HCT116 (cell line): ENCODE measurements around the gene ADGRG7. TPM values are rescaled to one million over a fixed set of nuclear protein-coding genes. Genes with fewer than 3 reads are reported as not detected.

Experiments
- ATAC-seq: fragments of 200-7000 bp; cut with Tn5 transposase; 2 replicates; pipeline ENCODE4 v1.9.1; 2020; ENCODE audit warnings: mild to moderate bottlenecking, moderate library complexity
- BruUV-seq: library from RNA; stranded (reverse); fragments of 400-500 nt; replicated peaks from 2 replicates; lab custom pipeline; 2021; lab: Mats Ljungman, UMichigan
- CTCF ChIA-PET: fragments of 300-600 bp; sonication (Branson Sonifier 250); formaldehyde crosslinking; loops from one replicate; lab custom pipeline; 2021; ENCODE audit warnings: antibody characterized with exemption; lab: Charles Lee
- POLR2A ChIA-PET: fragments of 300-600, 350-600 bp; sonication (Branson Sonifier 250); formaldehyde crosslinking; loops from one replicate; lab custom pipeline; 2021; ENCODE audit warnings: antibody characterized with exemption; lab: Charles Lee
- RAD21 ChIA-PET, 2 experiments: fragments of 300-600 bp; sonication (Branson Sonifier 250); formaldehyde crosslinking; loops; one replicate each; lab custom pipeline; 2023; ENCODE audit warnings: low total read pairs in 2 of 2; ENCODE audit not compliant: uncharacterized antibody in 2 of 2, unreplicated experiment in 2 of 2, low non-redundant PET in 1 of 2; lab: Charles Lee
- DNase-seq: peaks from one replicate; pipeline ENCODE4 v3.0.0-alpha.2; 2010; ENCODE audit warnings: low read depth, low spot score
- H2AFZ ChIP-seq: fragments of 200-600 bp; shearing (Covaris generic), sonication (generic); 2 replicates; pipeline ENCODE4 v1.6.1; 2017; ENCODE audit warnings: low read depth, mixed run types, mixed read lengths, antibody characterized with exemption, low read length; ENCODE audit not compliant: poor library complexity, severe bottlenecking
- H3K27ac ChIP-seq: 2 replicates; pipeline ENCODE4 v1.5.1; 2012; ENCODE audit warnings: low read depth, low read length
- H3K27me3 ChIP-seq: fragments of 200-600 bp; sonication (generic); 2 replicates; pipeline ENCODE4 v1.6.1; 2016; ENCODE audit warnings: mixed run types, low read length, mixed read lengths; ENCODE audit not compliant: insufficient read depth
- H3K36me3 ChIP-seq, 2 experiments: fragments of 200-500 bp in 1 of 2; fragments of 200-600 bp in 1 of 2; sonication (Bioruptor generic) in 1 of 2; sonication (generic) in 1 of 2; 2 replicates each; pipeline versions ENCODE4 v1.5.1 to v1.6.1; 2014 to 2016; ENCODE audit warnings: low read length in 2 of 2, inconsistent platforms in 1 of 2, mixed read lengths in 1 of 2, mixed run types in 1 of 2; ENCODE audit not compliant: insufficient read depth in 2 of 2, control insufficient read depth in 1 of 2
- H3K4me1 ChIP-seq, 2 experiments: fragments of 200-600 bp in 1 of 2; sonication (generic) in 1 of 2; 2 replicates each; pipeline versions ENCODE4 v1.5.1 to v1.6.1; 2012 to 2017; ENCODE audit warnings: low read length in 2 of 2, inconsistent platforms in 1 of 2, mild to moderate bottlenecking in 1 of 2, mixed read lengths in 1 of 2, mixed run types in 1 of 2, moderate library complexity in 1 of 2; ENCODE audit not compliant: insufficient read depth in 2 of 2, control insufficient read depth in 1 of 2
- H3K4me2 ChIP-seq: fragments of 200-600 bp; sonication (generic); 2 replicates; pipeline ENCODE4 v1.6.1; 2017; ENCODE audit warnings: mixed run types, low read length, mixed read lengths
- H3K4me3 ChIP-seq, 2 experiments: fragments of 200-600 bp in 1 of 2; sonication (generic) in 1 of 2; replicated peaks in 1 of 2; 2 replicates each; pipeline ENCODE4 v1.5.1; 2011 to 2016; ENCODE audit warnings: low read length in 2 of 2, control low read depth in 1 of 2, low read depth in 1 of 2, mild to moderate bottlenecking in 1 of 2, mixed read lengths in 1 of 2, mixed run types in 1 of 2
- H3K79me2 ChIP-seq: fragments of 200-600 bp; sonication (generic); 2 replicates; pipeline ENCODE4 v1.6.1; 2017; ENCODE audit warnings: mild to moderate bottlenecking, mixed run types, low read length, moderate library complexity, mixed read lengths; ENCODE audit not compliant: insufficient read depth
- H3K9ac ChIP-seq: fragments of 200-600 bp; sonication (generic); 2 replicates; pipeline ENCODE4 v1.6.1; 2016; ENCODE audit warnings: low read length, mixed read lengths
- H3K9me2 ChIP-seq: fragments of 200-600 bp; sonication (generic), shearing (Covaris generic); 2 replicates; pipeline ENCODE4 v1.6.1; 2017; ENCODE audit warnings: mixed run types, mild to moderate bottlenecking, moderate library complexity; ENCODE audit not compliant: insufficient read depth
- H3K9me3 ChIP-seq, 2 experiments: fragments of 200-500 bp in 1 of 2; fragments of 200-600 bp in 1 of 2; sonication (Bioruptor generic) in 1 of 2; sonication (generic) in 1 of 2; 2 replicates each; pipeline ENCODE4 v1.6.1; 2014 to 2017; ENCODE audit warnings: low read length in 2 of 2, mixed read lengths in 2 of 2, inconsistent platforms in 1 of 2, low read depth in 1 of 2, mild to moderate bottlenecking in 1 of 2, mixed run types in 1 of 2, moderate library complexity in 1 of 2; ENCODE audit not compliant: control insufficient read depth in 1 of 2, insufficient read depth in 1 of 2
- H4K20me1 ChIP-seq: fragments of 200-600 bp; sonication (generic), shearing (Covaris generic); 2 replicates; pipeline ENCODE4 v1.6.1; 2017; ENCODE audit warnings: mixed run types, mild to moderate bottlenecking, moderate library complexity; ENCODE audit not compliant: insufficient read depth
- CBX3 ChIP-seq: IDR thresholded peaks from 2 replicates; pipeline ENCODE4 v1.6.1; 2012; ENCODE audit warnings: low read depth
- EGR1 ChIP-seq: IDR thresholded peaks from 2 replicates; pipeline ENCODE4 v1.6.1; 2012; ENCODE audit warnings: low read depth
- ELF1 ChIP-seq: IDR thresholded peaks from 2 replicates; pipeline ENCODE4 v1.6.1; 2012; ENCODE audit warnings: low read depth, borderline replicate concordance
- EZH2phosphoT487 ChIP-seq: fragments of 200-600 bp; IDR thresholded peaks from 2 replicates; pipeline ENCODE4 v1.6.1; 2018; ENCODE audit warnings: antibody characterized with exemption, borderline replicate concordance
- FOSL1 ChIP-seq: IDR thresholded peaks from 2 replicates; pipeline ENCODE4 v1.6.1; 2012; ENCODE audit warnings: low read depth
- POLR2A ChIP-seq: IDR thresholded peaks from 2 replicates; pipeline ENCODE4 v1.7.0; 2011; ENCODE audit warnings: borderline replicate concordance; ENCODE audit not compliant: insufficient read depth, insufficient read length; ENCODE audit errors: extremely low read depth
- POLR2AphosphoS5 ChIP-seq: IDR thresholded peaks from 2 replicates; pipeline ENCODE4 v1.6.1; 2011; ENCODE audit warnings: mild to moderate bottlenecking, low read depth, low read length, moderate library complexity
- SP1 ChIP-seq: IDR thresholded peaks from 2 replicates; pipeline ENCODE4 v1.6.1; 2012; ENCODE audit warnings: low read depth
- SRF ChIP-seq: IDR thresholded peaks from 2 replicates; pipeline ENCODE4 v1.6.1; 2012; ENCODE audit warnings: low read depth
- TCF7L2 ChIP-seq: IDR thresholded peaks from 2 replicates; pipeline ENCODE4 v1.7.0; 2011; ENCODE audit warnings: borderline replicate concordance, inconsistent platforms; ENCODE audit not compliant: insufficient read depth, insufficient read length; ENCODE audit errors: extremely low read depth
- YY1 ChIP-seq: IDR thresholded peaks from 2 replicates; pipeline ENCODE4 v1.6.1; 2011; ENCODE audit warnings: low read length, low read depth, moderate library complexity, mild to moderate bottlenecking; ENCODE audit not compliant: insufficient replicate concordance; ENCODE audit errors: extremely low read depth
- intact Hi-C: fragments of 100-400 bp; cut with micrococcal nuclease; formaldehyde crosslinking; loops from 2 replicates; pipeline ENCODE4 v1.10.0; 2022
- total RNA-seq: library from RNA; stranded (reverse); gene quantifications from one replicate; pipeline ENCODE4 v1.2.1, GENCODE V29; 2021; ENCODE audit not compliant: unreplicated experiment
- TF ChIP-seq, protein P1 (sequence below): IDR thresholded peaks from 2 replicates; pipeline ENCODE4 v1.6.1; 2012
- TF ChIP-seq, protein P2 (sequence below): IDR thresholded peaks from 2 replicates; pipeline ENCODE4 v1.6.1; 2011; ENCODE audit warnings: mild to moderate bottlenecking, low read length, moderate library complexity; ENCODE audit not compliant: insufficient replicate concordance; ENCODE audit errors: extremely low read depth
- TF ChIP-seq, protein P3 (sequence below): IDR thresholded peaks from 2 replicates; pipeline ENCODE4 v1.6.1; 2012
- TF ChIP-seq, protein P4 (sequence below): IDR thresholded peaks from 2 replicates; pipeline ENCODE4 v1.6.1; 2012; ENCODE audit warnings: low read depth

Gene ADGRG7
- total RNA-seq, 1 experiment from 2014 or later, result not detected

DNA sequence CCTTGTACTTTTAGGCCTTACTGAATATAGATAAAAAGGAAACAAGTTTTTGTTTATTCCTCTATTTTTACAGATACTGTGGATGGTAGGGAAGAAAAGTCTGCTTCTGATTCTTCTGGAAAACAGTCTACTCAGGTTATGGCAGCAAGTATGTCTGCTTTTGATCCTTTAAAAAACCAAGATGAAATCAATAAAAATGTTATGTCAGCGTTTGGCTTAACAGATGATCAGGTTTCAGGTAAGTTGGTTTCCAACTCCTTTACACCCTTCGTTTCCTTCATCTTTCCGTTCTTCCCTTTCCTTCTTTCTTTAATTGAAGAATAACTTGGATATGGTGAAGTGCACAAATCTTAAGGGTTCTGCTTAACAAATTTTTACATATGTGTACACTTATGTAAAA, 123.0 kb downstream of the ADGRG7 start:
- Histone ChIP-seq H3K9ac (no peak overlapping the region), H3K4me3 (no peak overlapping the region), H3K27ac (no peak overlapping the region), H3K36me3 (peaks cover 35 to 57% of the 10 kb centered on the region in 2 experiments), H3K9me3 (no peaks in the 10 kb centered on the region), H4K20me1 (peaks cover under 1% of the 10 kb centered on the region; the same call in 1 of the 2 replicates), H3K79me2 (peaks cover 93% of the 10 kb centered on the region), H3K4me1 (no peaks in the 10 kb centered on the region), H3K9me2 (no peaks in the 10 kb centered on the region), H2AFZ (no peak overlapping the region), H3K4me2 (no peak overlapping the region), H3K27me3 (no peaks in the 10 kb centered on the region)
- no peak for DNase-seq
- ChIA-PET CTCF (no interaction called here), POLR2A (no interaction called here), RAD21 (no interaction called here)
- intact Hi-C loops, result no loop called here
- BruUV-seq, result no TSS peak
- no peak for ATAC-seq
- no peak for TF ChIP-seq POLR2A
- TF ChIP-seq EGR1, result no peak
- TF ChIP-seq, protein P1, sequence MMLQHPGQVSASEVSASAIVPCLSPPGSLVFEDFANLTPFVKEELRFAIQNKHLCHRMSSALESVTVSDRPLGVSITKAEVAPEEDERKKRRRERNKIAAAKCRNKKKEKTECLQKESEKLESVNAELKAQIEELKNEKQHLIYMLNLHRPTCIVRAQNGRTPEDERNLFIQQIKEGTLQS, result no peak
- no peak for TF ChIP-seq POLR2AphosphoS5
- TF ChIP-seq, protein P2, sequence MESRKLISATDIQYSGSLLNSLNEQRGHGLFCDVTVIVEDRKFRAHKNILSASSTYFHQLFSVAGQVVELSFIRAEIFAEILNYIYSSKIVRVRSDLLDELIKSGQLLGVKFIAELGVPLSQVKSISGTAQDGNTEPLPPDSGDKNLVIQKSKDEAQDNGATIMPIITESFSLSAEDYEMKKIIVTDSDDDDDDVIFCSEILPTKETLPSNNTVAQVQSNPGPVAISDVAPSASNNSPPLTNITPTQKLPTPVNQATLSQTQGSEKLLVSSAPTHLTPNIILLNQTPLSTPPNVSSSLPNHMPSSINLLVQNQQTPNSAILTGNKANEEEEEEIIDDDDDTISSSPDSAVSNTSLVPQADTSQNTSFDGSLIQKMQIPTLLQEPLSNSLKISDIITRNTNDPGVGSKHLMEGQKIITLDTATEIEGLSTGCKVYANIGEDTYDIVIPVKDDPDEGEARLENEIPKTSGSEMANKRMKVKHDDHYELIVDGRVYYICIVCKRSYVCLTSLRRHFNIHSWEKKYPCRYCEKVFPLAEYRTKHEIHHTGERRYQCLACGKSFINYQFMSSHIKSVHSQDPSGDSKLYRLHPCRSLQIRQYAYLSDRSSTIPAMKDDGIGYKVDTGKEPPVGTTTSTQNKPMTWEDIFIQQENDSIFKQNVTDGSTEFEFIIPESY, result no peak
- no peak for TF ChIP-seq TCF7L2
- TF ChIP-seq CBX3, result no peak
- TF ChIP-seq ELF1, result no peak
- TF ChIP-seq, protein P3, sequence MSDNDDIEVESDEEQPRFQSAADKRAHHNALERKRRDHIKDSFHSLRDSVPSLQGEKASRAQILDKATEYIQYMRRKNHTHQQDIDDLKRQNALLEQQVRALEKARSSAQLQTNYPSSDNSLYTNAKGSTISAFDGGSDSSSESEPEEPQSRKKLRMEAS, result no peak
- no peak for TF ChIP-seq FOSL1
- TF ChIP-seq SRF, result no peak
- no peak for TF ChIP-seq SP1
- no peak for TF ChIP-seq EZH2phosphoT487
- TF ChIP-seq, protein P4, sequence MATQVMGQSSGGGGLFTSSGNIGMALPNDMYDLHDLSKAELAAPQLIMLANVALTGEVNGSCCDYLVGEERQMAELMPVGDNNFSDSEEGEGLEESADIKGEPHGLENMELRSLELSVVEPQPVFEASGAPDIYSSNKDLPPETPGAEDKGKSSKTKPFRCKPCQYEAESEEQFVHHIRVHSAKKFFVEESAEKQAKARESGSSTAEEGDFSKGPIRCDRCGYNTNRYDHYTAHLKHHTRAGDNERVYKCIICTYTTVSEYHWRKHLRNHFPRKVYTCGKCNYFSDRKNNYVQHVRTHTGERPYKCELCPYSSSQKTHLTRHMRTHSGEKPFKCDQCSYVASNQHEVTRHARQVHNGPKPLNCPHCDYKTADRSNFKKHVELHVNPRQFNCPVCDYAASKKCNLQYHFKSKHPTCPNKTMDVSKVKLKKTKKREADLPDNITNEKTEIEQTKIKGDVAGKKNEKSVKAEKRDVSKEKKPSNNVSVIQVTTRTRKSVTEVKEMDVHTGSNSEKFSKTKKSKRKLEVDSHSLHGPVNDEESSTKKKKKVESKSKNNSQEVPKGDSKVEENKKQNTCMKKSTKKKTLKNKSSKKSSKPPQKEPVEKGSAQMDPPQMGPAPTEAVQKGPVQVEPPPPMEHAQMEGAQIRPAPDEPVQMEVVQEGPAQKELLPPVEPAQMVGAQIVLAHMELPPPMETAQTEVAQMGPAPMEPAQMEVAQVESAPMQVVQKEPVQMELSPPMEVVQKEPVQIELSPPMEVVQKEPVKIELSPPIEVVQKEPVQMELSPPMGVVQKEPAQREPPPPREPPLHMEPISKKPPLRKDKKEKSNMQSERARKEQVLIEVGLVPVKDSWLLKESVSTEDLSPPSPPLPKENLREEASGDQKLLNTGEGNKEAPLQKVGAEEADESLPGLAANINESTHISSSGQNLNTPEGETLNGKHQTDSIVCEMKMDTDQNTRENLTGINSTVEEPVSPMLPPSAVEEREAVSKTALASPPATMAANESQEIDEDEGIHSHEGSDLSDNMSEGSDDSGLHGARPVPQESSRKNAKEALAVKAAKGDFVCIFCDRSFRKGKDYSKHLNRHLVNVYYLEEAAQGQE, result no peak
- no peak for TF ChIP-seq YY1
